Measurements from ENCODE around the gene C2orf76. TPM values are rescaled to one million over a fixed set of nuclear protein-coding genes. Genes with fewer than 3 reads are reported as not detected.

The C2orf76 gene
- polyA plus RNA-seq, 2 of the 4 experiments (the other 2 are of a cell fraction), result 16.6 to 34.3 TPM

- Histone ChIP-seq H3K9me3 (no peaks in the 10 kb centered on the region), H3K27ac (no peak overlapping the region), H3K4me2 (no peak overlapping the region), H3K4me3 (no peak overlapping the region), H3K4me1 (no peaks in the 10 kb centered on the region)
- 79% methylated on average over 3 of the region's 3 CpGs for whole genome bisulfite sequencing (ENCODE audit: missing lambda C conversion rate)
- no peak for TF ChIP-seq JUNB (IDR thresholded peaks at IDR 0.05)
- no peak for TF ChIP-seq EP300 (IDR thresholded peaks at IDR 0.05)
- TF ChIP-seq HES2 (IDR thresholded peaks at IDR 0.05), result no peak
- TF ChIP-seq NFE2L2 (conservative IDR thresholded peaks at IDR 0.05; ENCODE audit: low read length), result no peak
- no peak for TF ChIP-seq CHD2 (IDR thresholded peaks at IDR 0.05; ENCODE audit: low read length, partially characterized antibody)
- no peak for TF ChIP-seq NR3C1 (IDR thresholded peaks at IDR 0.05)
- no peak for TF ChIP-seq MYC (IDR thresholded peaks at IDR 0.05; ENCODE audit: borderline replicate concordance, low read length)
- no peak for TF ChIP-seq HOXB5 (CRISPR knock-in tag; IDR thresholded peaks at IDR 0.05)
- no peak for TF ChIP-seq FOSB (CRISPR knock-in tag; IDR thresholded peaks at IDR 0.05)
- no peak for TF ChIP-seq CEBPB (IDR thresholded peaks at IDR 0.05)
- TF ChIP-seq E2F6 (IDR thresholded peaks at IDR 0.05; ENCODE audit: borderline replicate concordance, low read depth), result no peak
- TF ChIP-seq POLR2A (IDR thresholded peaks at IDR 0.05; ENCODE audit: low read length), result no peak
- no peak for TF ChIP-seq ESRRA (IDR thresholded peaks at IDR 0.05; ENCODE audit: borderline replicate concordance, low read length)
- TF ChIP-seq REST (IDR thresholded peaks at IDR 0.05), result no peak
- TF ChIP-seq HEYL (CRISPR knock-in tag; IDR thresholded peaks at IDR 0.05), result no peak
- no peak for TF ChIP-seq PBX3 (IDR thresholded peaks at IDR 0.05)
- TF ChIP-seq CBX2 (IDR thresholded peaks at IDR 0.05; ENCODE audit: borderline replicate concordance, low read depth), result no peak
- TF ChIP-seq BHLHE40 (IDR thresholded peaks at IDR 0.05; ENCODE audit: low read depth, low read length), result no peak
- TF ChIP-seq RAD21 (conservative IDR thresholded peaks at IDR 0.05 in 1 of 2, IDR thresholded peaks at IDR 0.05 in 1 of 2), result no peak
- no peak for TF ChIP-seq CTCF (IDR thresholded peaks at IDR 0.05)
- ATAC-seq (no peak), FAIRE-seq (no peak), DNase-seq (ENCODE audit: low read depth in 1 of 2, low spot score in 1 of 2) (peak in 1 of 2 experiments; percentile 9)
- CTCF ChIA-PET, result no interaction called here
- POLR2A ChIA-PET, result no interaction called here
Measured at GRCh38 chr2:119333360-119333759, 33.3 kb downstream of the C2orf76 start.

GRCh38 chr2:119332953-119333352 lies 33.7 kb downstream of the C2orf76 start:
- H3K9me3 ChIP-seq, result no peaks in the 10 kb centered on the region
- H3K27ac ChIP-seq, result no peak overlapping the region
- ATAC-seq (no peak), DNase-seq (ENCODE audit: low read depth in 1 of 2, low spot score in 1 of 2) (no peak), FAIRE-seq (no peak)
- no peak overlapping the region for H3K4me2 ChIP-seq
- CTCF ChIA-PET, result no interaction called here
- no peak overlapping the region for H3K4me3 ChIP-seq
- POLR2A ChIA-PET, result no interaction called here
- no peaks in the 10 kb centered on the region for H3K4me1 ChIP-seq
- 89% methylated on average over 6 of the region's 6 CpGs for WGBS (ENCODE audit: missing lambda C conversion rate)
- TF ChIP-seq TP53 (CRISPR knock-in tag; IDR thresholded peaks at IDR 0.05), result no peak
- no peak for TF ChIP-seq HEYL (CRISPR knock-in tag; IDR thresholded peaks at IDR 0.05)
- TF ChIP-seq HOXB13 (CRISPR knock-in tag; IDR thresholded peaks at IDR 0.05; ENCODE audit: low read depth), result no peak
- TF ChIP-seq ZNF302 (CRISPR knock-in tag; IDR thresholded peaks at IDR 0.05), result no peak
- TF ChIP-seq RARB (CRISPR knock-in tag; IDR thresholded peaks at IDR 0.05), result no peak
- no peak for TF ChIP-seq ESRRA (IDR thresholded peaks at IDR 0.05; ENCODE audit: borderline replicate concordance, low read length)
- TF ChIP-seq NPAS2 (CRISPR knock-in tag; IDR thresholded peaks at IDR 0.05; ENCODE audit: borderline replicate concordance), result no peak
- no peak for TF ChIP-seq MAX (IDR thresholded peaks at IDR 0.05)

All from A549 (cell line).